Measurements from ENCODE around the gene P2RX5.

GRCh38 chr17:3626831-3627768 is 68.9 kb downstream of the P2RX5 start:
- TF ChIP-seq, protein P1, sequence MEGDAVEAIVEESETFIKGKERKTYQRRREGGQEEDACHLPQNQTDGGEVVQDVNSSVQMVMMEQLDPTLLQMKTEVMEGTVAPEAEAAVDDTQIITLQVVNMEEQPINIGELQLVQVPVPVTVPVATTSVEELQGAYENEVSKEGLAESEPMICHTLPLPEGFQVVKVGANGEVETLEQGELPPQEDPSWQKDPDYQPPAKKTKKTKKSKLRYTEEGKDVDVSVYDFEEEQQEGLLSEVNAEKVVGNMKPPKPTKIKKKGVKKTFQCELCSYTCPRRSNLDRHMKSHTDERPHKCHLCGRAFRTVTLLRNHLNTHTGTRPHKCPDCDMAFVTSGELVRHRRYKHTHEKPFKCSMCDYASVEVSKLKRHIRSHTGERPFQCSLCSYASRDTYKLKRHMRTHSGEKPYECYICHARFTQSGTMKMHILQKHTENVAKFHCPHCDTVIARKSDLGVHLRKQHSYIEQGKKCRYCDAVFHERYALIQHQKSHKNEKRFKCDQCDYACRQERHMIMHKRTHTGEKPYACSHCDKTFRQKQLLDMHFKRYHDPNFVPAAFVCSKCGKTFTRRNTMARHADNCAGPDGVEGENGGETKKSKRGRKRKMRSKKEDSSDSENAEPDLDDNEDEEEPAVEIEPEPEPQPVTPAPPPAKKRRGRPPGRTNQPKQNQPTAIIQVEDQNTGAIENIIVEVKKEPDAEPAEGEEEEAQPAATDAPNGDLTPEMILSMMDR (IDR thresholded peaks at IDR 0.05): no peak
- TF ChIP-seq EP300 (IDR thresholded peaks at IDR 0.05) (no peak), POLR2A (IDR thresholded peaks at IDR 0.05) (no peak)

All from ovary (tissue), 3 donors.